ENCODE measurements around the gene ENPP3.

Gene ENPP3

GRCh38 chr6:131636880-131637792 lies at the start of gene ENPP3:
TSS of gene ENPP3 (plus strand) at chr6:131637302. CDS start at chr6:131637385, 83 bp downstream.
- in situ Hi-C loops (cut with MboI; ENCODE audit: low sequenced_read_pairs), result no loop called here

DNA sequence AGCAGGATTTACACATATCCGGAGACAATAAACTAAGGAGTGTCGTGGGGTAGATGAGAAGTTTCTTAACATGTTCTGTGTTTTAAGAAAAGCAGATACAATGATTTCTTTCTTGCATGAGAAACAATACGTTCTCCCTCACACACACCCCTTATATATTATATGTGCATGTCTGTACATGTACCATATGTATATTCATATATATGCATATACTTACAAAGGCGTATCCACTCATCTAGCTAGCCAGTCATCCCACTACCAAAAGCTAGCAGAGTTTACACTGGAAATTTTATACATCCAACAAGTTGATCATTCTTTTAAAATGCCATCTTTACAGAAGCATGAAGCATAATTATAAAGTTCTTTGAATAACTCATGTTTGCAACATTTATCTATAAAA lies 49.2 kb upstream of the ENPP3 start:
- in situ Hi-C loops (cut with MboI; ENCODE audit: low sequenced_read_pairs), result no loop called here

GRCh38 chr6:131588643-131589042 lies 48.5 kb upstream of the ENPP3 start:
- in situ Hi-C loops (cut with MboI; ENCODE audit: low sequenced_read_pairs), result no loop called here

DNA sequence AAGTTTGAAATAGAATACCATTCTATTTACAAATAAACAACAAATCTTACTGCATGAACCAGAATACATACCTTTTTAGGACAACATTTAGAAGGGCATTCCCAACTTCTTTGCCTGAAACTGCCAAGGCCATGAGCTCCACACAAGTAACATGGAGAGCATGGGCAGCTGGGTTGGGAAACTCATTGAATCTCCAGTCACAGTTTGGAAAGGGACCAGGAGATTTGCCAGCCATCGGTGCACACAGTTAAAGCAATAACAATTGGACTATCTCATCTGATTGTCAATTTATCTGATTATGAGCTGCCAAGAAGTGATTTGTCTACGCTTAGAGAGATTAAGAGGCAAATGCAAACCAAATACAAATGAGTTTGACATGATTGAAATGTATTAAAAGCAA lies 44.2 kb upstream of the ENPP3 start:
- in situ Hi-C loops (cut with MboI; ENCODE audit: low sequenced_read_pairs), result no loop called here

GRCh38 chr6:131594074-131594473 lies 43.0 kb upstream of the ENPP3 start:
- in situ Hi-C loops (cut with MboI; ENCODE audit: low sequenced_read_pairs), result no loop called here

DNA sequence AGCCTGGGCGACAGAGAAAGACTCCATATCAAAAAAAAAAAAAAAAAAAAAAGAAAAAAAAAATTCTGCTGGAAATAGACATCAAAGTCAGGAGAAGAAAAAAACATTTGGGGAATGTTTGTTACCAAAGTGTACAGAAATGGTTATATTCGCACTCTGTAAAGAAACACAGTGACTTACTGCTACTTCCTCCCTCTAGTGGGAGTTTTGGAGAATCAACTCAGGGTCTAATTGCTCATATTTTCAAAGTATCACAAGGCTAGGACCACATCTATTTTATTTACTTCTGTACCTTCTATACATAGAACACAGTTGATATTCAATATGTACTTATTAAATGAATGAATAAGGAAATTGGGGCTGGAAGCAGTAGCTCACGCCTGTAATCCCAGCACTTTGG lies 39.7 kb upstream of the ENPP3 start:
- in situ Hi-C loops (cut with MboI; ENCODE audit: low sequenced_read_pairs), result no loop called here

DNA sequence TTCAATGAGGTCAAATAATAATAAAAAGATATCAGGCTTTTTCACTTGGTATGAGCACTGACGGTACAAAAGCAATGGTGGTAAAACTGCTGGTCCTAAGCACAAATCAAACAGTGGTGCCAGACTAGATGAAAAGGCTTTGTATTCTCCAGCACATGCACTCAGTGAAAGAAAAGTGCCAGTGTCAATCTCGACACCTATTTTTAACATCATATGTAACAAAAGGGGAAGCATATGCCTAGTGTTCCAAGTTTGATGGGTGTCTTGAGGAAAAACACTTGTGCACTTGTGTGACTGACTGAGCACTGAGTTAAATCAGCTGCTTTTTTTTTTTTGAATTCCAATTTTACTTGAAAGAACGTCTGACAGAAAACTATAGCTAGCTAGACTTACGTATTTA lies 36.4 kb upstream of the ENPP3 start:
- in situ Hi-C loops (cut with MboI; ENCODE audit: low sequenced_read_pairs), result no loop called here

DNA sequence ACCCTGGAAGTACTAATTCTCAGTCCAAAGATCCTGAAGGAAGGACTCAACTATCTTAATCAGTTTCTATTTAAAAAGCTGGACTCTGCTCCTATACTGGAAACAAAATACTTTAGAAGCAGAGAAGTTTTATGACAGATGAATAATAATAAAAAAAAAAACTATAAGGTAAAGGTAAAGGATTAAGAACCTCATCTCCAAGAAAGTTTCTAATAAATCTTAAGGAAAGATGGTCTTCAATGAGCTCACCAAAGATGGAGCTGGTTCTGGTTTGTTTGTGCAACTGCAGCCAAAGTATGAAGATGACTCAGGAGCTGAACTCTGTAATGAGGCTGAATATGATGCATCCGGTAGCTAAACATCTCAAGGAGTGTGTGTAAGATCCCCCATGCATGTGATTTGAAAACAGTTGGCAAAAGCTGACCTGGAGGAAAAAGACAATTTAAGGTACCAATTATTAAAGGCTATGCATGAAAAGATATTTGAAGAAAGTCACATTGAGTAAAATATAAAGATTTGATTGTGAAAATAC lies 34.3 kb upstream of the ENPP3 start:
- in situ Hi-C loops (cut with MboI; ENCODE audit: low sequenced_read_pairs), result no loop called here

DNA sequence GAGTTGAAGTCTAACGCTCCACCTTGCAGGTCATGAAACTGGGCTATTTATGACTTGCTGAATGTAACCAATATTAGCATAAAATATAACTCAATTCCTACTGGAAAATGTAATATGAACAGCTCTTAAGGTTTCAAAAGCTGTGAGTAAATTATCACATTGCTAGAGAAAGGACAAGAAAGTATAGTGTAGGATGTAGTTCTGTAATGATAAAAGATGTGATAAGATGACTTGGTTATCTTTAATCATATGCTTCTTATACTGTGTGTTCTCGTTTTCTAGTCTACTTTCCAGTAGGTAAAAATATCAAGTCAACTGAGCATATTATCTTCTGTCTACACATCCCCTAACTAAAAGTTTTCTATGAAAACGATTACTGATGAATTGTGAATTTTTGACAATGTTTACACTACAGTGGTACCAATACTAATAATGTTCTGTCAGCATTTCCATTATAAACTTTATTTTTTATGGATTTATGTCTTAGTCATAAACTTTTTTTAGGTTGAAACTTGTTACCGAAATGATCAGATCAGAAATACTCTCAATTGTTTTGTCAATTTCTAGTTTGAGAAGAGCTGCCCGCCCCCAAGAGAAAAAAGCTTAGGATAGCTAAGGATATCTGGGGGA lies 23.7 kb upstream of the ENPP3 start:
- in situ Hi-C loops (cut with MboI; ENCODE audit: low sequenced_read_pairs), result no loop called here

- in situ Hi-C loops (cut with MboI; ENCODE audit: low sequenced_read_pairs), result no loop called here
Measured at GRCh38 chr6:131615275-131615674, 21.8 kb upstream of the ENPP3 start.

DNA sequence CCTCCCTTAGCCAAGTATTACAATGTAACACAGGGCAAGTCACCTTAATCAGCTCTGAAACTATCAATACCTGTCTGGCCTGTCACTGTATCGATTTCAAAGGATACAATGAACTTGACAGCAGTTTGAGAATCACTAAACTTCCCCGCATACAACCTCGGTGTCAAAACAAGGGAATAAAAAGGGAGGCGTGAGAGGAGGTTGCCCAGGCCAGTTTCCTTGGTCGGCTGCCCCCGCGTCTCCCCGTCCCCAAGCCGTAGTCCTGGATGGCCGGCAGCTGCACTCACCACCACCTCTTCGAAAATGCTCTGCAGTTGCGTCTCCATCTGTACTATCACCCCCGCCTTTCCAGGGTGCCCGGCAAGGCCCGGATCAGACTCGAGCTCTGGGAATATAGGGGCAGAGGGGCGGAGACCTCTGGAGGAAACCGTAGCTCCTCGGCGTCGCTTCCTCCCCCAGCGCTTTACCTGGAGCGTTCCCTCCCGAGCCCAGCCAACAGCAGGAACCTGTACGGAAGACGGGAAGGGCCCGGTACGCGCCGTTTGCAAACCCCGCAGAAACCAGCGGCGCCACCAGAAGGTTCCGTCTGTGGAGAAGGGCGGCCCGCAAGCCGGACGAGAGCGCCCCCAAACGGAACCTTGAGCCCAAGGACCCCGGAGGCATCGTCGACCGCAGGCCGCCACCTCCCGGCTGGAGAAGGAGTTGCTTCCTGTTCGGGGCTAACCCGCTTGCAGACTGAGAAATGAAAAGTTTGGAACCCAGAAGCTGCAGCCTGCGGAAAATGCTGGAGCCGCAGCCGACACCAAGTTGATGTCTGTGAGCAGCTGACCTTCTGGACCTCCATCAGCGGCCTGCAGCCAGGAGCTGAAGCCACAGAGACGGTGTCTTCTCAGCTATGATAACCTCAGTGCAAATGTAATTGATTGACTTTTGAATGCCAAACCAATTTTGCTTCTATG lies 9.1 kb upstream of the ENPP3 start, which contains the start of gene MED23:
Gene MED23 (minus strand): TSS at position 519 of the 959 bp plus-strand sequence. CDS start 193 bp downstream, at position 326.
- in situ Hi-C loops (cut with MboI; ENCODE audit: low sequenced_read_pairs), result no loop called here

DNA sequence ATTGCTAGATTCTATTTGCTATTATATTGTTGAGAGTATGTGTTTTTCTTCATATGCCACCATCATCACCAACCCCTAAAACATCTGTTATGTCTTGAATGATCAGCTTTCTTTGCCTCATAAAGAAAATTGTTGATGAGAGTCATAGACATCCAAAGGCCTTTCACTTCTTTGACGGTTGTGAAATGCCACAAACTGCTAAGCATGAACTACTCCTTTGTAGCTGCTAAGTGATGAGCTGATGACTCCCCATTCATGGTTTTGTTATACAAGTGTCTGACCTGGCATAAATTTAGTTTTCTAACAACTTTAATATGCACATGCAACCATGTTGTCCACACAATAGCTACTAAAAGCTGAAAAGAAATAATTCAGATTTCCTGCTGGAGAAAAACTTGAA lies 8.4 kb upstream of the ENPP3 start:
- in situ Hi-C loops (cut with MboI; ENCODE audit: low sequenced_read_pairs), result no loop called here

DNA sequence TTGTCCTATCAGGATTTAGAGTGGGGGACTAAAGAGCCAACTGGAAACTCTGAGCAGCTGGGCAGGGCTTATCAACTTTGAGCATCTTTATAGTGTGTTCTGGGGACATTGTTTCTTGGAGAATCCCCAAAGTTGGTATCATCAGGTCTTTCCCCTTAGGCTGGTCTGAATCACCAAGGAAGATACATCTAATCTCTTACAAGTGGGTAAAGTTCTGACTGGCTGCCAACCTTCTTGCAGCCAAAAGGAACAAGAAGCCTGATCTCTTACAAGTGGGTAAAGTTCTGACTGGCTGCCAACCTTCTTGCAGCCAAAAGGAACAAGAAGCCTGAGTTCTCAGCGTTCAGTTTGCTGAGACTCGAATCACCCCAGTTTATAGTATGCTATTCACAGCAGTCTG lies 7.5 kb upstream of the ENPP3 start:
- in situ Hi-C loops (cut with MboI; ENCODE audit: low sequenced_read_pairs), result no loop called here

GRCh38 chr6:131631625-131632289 lies 5.3 kb upstream of the ENPP3 start:
- in situ Hi-C loops (cut with MboI; ENCODE audit: low sequenced_read_pairs), result no loop called here

DNA sequence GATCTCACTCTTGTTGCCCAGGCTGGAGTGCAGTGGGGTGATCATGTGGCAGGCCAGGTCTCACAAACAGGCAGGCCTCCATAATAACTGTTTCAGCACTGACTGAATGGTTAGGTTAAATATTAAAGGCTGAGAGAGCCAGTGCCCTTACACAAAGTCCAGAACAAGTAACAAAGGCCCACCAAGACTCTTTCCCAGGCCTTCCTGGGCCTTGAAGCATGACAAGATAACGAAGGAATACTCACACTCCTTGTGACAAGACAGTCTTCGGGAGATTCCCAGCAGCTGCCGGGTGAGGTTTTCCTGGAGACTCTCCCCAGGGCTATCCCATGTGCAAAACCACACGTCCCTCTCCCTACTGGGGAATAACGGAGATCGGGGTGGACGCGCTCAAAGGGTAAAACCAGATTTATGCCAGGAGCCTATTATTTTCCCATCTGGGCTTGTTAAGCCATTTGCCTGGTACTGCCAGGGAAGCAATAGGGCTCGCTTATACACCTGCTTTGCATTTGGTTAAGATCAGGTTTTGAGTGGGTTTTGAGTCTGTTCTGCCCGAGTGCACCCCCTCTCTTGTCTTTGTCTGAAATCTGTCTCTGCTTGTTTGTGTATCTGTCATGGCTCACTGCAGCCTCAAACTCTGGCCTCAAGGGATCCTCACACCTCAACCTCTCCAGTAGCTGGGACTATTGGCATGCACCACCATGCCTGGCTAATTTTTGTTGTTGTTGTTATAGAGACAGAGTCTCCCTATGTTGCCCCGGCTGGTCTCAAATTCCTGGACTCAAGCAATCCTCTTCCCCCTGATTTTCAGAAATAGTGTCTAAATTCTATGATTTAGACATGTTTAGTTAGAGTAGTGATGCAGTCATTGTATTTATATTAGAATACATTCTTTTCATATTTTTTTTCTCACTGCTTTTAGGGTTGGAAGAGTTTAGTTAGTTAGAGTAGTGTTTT lies 1.4 kb upstream of the ENPP3 start:
- in situ Hi-C loops (cut with MboI; ENCODE audit: low sequenced_read_pairs), result no loop called here

DNA sequence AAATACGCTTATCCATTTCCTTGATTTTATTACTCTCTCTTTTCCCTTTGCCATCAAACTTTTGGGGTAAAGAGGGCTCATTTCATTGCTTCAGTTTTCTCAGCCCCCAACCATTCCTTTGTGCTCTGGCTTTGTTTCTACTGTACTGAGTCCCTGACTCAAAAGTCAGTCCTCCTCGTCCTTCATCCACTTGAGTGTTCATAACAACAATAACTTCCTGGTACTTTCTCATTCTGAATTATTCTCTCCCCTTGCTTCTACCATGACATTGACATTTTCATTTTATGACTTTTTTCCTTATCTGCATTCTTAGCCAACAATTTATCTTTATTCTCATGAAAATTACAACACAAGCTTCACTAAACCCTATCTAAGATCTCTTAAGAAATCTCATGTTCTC lies 911 bp downstream of the ENPP3 start:
- in situ Hi-C loops (cut with MboI; ENCODE audit: low sequenced_read_pairs), result no loop called here

GRCh38 chr6:131640100-131640499 lies 3.0 kb downstream of the ENPP3 start:
- in situ Hi-C loops (cut with MboI; ENCODE audit: low sequenced_read_pairs), result no loop called here

- in situ Hi-C loops (cut with MboI; ENCODE audit: low sequenced_read_pairs), result no loop called here
Measured at GRCh38 chr6:131640576-131640975, 3.5 kb downstream of the ENPP3 start.

GRCh38 chr6:131641554-131641953 lies 4.5 kb downstream of the ENPP3 start:
- in situ Hi-C loops (cut with MboI; ENCODE audit: low sequenced_read_pairs), result no loop called here

Measured in HL-60/S4 treated with retinoic acid at 250 ng/mL for 4 days and 3 days (cell line).